ELF-1 (cell line): ENCODE measurements around the gene EXOC3.

Experiments
- DNase-seq: peaks from one replicate; pipeline ENCODE4 v3.0.0-alpha.2; 2016; ENCODE audit warnings: low read depth, low spot score

The EXOC3 gene

GRCh38 chr5:425714-426113 lies 17.3 kb upstream of the EXOC3 start:
- DNase-seq = no peak

DNA sequence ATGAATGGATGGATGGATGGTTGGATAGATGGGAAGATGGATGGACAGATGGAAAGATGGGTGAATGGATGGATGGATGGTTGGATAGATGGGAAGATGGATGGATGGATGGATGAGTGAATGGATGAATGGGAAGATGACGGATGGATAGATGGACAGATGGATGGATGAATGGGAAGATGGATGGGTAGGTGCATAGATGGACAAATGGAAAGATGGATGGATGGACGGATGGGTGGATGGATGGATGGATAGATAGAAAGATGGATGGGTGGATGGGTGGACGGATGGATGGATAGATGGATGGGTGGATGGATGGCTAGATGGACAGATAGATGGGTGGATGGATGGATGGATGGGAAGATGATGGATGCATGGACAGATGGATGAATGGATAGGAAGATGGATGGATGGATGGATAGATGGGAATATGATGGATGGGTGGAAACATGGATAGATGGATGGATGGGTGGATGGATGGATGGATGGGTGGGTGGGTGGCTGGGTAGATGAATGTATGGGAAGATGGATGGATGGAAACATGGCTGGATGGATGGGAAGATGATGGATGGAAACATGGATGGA lies 16.5 kb upstream of the EXOC3 start:
- no peak for DNase-seq

- no peak for DNase-seq
Observed at GRCh38 chr5:427415-428087, 15.4 kb upstream of the EXOC3 start.

DNA sequence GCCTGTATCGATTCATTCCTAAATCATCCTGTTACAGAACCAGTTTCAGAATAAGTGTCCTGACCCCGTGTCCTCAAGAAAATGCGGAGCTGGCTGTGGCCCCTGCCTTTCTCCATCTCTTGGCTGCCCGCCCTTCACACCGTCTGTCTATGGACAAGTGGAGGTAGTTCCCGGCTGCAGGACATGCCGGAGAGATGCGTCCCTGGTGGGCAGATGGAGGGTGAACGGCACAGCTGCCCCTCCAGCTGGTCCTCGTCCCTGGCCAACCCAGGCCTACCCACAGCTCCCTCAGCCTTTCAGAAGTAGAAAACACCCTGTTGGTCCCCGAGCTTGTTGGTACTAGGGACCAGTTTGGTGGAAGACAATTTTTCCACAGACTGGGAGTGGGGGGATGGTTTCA lies 14.8 kb upstream of the EXOC3 start:
- DNase-seq = no peak

DNA sequence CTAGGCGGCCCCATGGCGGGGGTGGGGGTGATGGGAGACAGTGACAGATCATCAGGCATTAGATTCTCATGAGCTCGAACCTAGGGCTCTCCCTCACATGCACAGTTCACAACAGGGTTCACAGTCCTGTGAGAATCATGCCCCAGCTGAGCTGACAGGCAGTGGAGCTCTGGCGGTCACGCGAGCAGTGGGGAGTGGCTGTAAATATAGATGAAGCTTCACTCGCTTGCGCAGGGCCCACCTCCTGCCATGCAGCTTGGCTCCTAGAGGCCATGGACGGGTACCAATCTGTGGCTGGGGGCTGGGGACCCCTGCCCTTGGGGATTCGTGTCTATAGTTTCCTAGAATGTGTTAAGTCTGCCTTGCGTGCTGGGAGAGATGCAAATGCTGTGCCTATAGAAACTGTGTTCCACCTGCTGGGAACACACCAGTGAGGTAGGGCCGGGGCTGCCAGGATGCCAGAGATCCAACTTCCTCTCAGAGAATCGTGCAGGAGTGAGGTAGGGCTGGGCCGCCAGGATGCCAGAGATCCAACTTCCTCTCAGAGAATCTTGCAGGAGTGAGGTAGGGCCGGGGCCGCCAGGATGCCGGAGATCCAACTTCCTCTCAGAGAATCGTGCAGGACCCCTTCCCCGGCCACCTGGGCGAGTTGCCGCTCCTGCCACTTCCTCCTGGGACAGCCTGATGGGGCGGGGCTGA lies 14.1 kb upstream of the EXOC3 start:
- DNase-seq = no peak

- no peak for DNase-seq
Observed at GRCh38 chr5:429453-430188, 13.4 kb upstream of the EXOC3 start.

DNA sequence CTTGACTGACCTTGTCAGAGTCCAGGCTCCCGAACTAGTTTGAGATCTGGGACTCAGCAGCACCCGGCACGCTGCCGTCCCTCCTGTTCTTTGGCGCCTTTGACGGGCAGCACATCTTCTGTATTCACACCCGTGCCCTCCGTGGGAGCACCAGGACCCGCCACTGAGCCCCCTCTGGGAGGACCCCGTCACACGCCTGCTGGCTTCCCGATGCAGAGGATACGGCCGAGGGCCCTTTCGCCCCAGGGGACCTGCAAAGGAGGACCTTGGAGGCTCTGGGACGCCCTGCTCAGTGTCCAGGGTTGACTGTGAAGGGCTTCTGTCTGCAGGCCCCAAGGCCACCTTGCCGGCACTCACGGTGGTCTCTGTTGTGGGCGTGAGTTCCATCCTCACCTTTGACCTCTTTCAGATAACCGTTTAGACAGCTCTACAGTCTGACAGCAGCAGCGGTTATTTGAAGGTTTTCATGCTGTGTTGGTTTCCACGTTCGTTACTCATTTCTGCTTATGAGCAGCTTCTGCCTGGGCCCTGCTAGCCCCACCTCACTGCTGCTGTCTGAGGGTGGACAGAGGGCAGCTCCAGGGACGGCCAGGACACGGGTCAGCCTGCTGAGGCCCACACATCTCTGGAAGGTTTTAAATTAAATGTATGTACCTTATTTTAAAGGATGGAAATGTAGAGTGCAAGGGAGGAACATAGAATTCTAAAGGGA lies 12.6 kb upstream of the EXOC3 start:
- DNase-seq = no peak

- DNase-seq = peak; percentile 76
Observed at GRCh38 chr5:431001-431710, 11.8 kb upstream of the EXOC3 start.

- no peak for DNase-seq
Observed at GRCh38 chr5:431711-432050, 11.3 kb upstream of the EXOC3 start.

DNA sequence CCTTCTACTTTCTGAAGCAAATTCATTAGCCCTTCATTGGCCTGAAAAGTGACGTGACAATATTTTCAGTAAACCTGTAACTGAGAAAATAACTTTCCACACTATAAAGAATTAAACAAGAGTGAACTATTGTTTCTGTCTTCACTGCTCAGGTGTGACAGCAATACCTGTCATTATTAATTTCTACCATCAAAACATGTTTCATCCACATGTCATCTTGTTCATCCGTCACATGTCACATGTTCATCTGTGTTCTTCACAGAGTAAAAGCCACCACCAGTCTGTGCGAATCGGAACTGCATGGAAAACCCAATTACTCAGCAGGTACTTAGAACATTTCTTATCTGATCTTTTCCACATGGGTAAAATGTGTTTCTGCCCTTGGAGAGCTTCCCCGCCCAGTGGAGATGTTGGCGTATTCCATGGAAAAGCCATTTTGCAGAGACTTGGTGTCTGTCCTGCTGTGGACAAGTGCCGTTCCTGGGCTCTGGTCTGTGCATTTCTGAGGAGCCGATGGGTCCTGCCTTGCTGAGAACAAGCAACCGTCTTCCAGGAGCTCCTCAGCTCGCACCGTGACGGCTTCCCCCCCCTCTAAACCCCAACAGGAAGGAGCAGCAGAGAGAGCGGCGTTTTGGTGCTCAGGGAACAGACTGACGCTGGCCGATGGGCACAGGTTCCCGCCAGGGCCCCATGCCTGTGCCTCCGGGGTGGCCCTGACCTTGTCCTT lies 10.6 kb upstream of the EXOC3 start:
- DNase-seq = no peak

DNA sequence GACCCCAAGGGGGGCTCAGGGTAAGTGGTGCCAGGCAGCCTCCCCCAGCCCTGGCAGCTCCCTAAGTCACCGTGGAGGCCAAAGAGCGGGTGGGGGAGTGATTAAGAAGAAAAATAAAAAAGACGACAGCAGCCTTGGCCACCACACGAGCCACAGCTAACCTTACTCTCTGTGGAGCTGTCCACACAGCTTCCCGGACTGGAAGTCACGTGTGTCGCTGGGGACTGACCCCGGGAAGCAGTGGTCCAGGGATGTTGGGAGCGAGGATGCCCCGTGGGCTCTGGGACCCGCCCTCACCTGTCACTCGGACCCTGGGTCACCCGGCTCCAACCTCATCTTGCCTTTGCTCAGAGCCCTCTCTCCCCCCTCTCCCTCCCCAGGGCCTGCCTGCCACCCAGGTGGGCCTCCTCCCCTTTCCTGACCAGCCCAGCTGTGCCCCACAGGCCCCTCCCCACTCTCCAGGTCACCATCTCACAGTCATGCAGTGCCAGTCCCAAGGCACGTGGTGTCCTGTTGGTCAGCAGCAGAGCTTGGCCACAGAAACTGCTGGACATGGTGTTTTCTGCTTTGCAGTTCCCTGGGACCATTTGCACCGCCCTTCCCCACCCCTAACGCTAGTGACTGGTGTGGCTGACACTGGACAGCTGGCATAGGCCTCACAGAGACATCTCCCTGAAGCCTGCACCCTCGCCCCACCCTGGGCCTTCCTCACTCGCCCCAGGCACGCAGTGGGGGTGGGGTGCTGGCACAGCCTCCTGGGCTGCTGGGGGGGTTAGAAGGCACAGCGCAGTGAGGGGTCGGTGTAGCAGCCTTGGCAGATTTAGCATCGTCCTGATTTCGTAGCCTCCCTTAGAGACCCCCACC lies 9.8 kb upstream of the EXOC3 start:
- DNase-seq = no peak

GRCh38 chr5:433836-434235 lies 9.1 kb upstream of the EXOC3 start:
- DNase-seq = no peak

GRCh38 chr5:434443-435146 lies 8.4 kb upstream of the EXOC3 start:
- no peak for DNase-seq

- DNase-seq = no peak
Observed at GRCh38 chr5:435156-435790, 7.7 kb upstream of the EXOC3 start.

GRCh38 chr5:435961-436640 lies 6.9 kb upstream of the EXOC3 start:
- no peak for DNase-seq

GRCh38 chr5:436641-436975 lies 6.4 kb upstream of the EXOC3 start:
- DNase-seq = no peak

- DNase-seq = peak; percentile 33
Observed at GRCh38 chr5:437281-437771, 5.7 kb upstream of the EXOC3 start.

DNA sequence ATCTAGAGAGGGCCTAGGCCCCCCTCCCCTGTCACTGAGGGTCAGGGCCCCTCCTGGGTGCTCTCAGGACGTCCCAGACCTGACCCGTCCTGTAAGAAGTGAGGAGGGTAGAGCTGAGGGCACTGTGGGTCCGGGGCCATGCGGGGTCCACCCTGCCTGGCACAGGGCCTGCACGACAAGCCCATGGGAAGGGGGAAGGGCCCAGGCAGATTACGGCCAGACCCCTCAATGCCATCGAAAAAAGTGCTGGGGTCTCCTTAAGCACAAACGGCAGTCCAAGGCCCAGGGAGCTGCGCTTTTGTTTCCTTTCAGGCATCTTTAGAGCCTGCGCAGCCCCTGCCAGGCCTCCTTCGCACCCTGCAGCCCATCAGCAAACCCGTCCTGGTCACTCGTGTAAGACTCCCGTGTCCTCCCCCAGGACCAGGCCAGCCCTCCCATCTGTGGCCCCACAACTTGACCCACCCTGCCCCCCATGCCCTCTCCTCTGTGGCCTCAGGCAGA lies 4.4 kb upstream of the EXOC3 start:
- DNase-seq = no peak
